ENCODE measurements around the gene TCEA3. TPM values are rescaled to one million over a fixed set of nuclear protein-coding genes. Genes with fewer than 3 reads are reported as not detected.

The TCEA3 gene
- total and polyA plus RNA-seq, 2 donors (not counting 3 experiments of a cell fraction or from before 2014, with no cell fraction given): 1.5 to 3.7 TPM

- H4K20me1 ChIP-seq (replicated peaks; ENCODE audit: control insufficient read depth, extremely low read depth, insufficient read depth, low read length): no peaks in the 10 kb centered on the region
- BruUV-seq (replicated peaks): no TSS peak
- no peak overlapping the region for H3K4me3 ChIP-seq (replicated peaks in 1 of 3; ENCODE audit: insufficient read depth in 1 of 3, low read depth in 1 of 3, low read length in 3 of 3)
- no peak for FAIRE-seq
- intact Hi-C loops (cut with micrococcal nuclease) (no loop called here), dilution Hi-C loops (cut with MboI; ENCODE audit: extremely low pct_ligation_motif_present, low sequenced_read_pairs) (no loop called here)
- ChIA-PET POLR2A (no interaction called here), CTCF (no interaction called here)
- H3K4me2 ChIP-seq (ENCODE audit: insufficient read depth, low read length): no peak overlapping the region
- DNase-seq (ENCODE audit: low read depth, low spot score): no peak
- H3K27me3 ChIP-seq (ENCODE audit: control insufficient read depth in 2 of 2, insufficient read depth in 2 of 2, low read length in 2 of 2): no peaks in the 10 kb centered on the region
- H3K27ac ChIP-seq (ENCODE audit: insufficient read depth, low read depth, low read length): no peak overlapping the region
- no peaks in the 10 kb centered on the region for H3K9me3 ChIP-seq (replicated peaks; ENCODE audit: control insufficient read depth, insufficient read depth, low read length)
- no peaks in the 10 kb centered on the region for H3K79me2 ChIP-seq (ENCODE audit: control insufficient read depth, insufficient read depth, low read length)
- H3K4me1 ChIP-seq (ENCODE audit: control insufficient read depth, extremely low read depth, insufficient read depth, low read length): peaks cover 20% of the 10 kb centered on the region
- no peaks in the 10 kb centered on the region for H3K9me1 ChIP-seq (replicated peaks; ENCODE audit: control insufficient read depth, extremely low read depth, insufficient read depth, low read length)
- no peak overlapping the region for H2AFZ ChIP-seq (ENCODE audit: low read depth, low read length)
- H3K36me3 ChIP-seq (ENCODE audit: control insufficient read depth in 2 of 2, extremely low read depth in 1 of 2, insufficient read depth in 2 of 2, low read length in 2 of 2): no peaks in the 10 kb centered on the region
- TF ChIP-seq FOS (IDR thresholded peaks at IDR 0.05; ENCODE audit: borderline replicate concordance, insufficient read depth, low read length): no peak
- TF ChIP-seq GATA2 (IDR thresholded peaks at IDR 0.05; ENCODE audit: insufficient read depth, insufficient read length, low read depth, low read length): no peak
- no peak for TF ChIP-seq MAX (IDR thresholded peaks at IDR 0.05; ENCODE audit: insufficient read depth, insufficient read length)
- H3K9ac ChIP-seq (replicated peaks; ENCODE audit: extremely low read depth, insufficient read depth, low read length): no peak overlapping the region
These were observed 28.7 kb downstream of the TCEA3 start for GRCh38 chr1:23395849-23396248.

GRCh38 chr1:23395154-23395724 lies 29.3 kb downstream of the TCEA3 start:
- Histone ChIP-seq H3K4me2 (ENCODE audit: insufficient read depth, low read length) (no peak overlapping the region), H3K9me3 (replicated peaks; ENCODE audit: control insufficient read depth, insufficient read depth, low read length) (no peaks in the 10 kb centered on the region), H3K9ac (replicated peaks; ENCODE audit: extremely low read depth, insufficient read depth, low read length) (no peak overlapping the region), H3K4me3 (replicated peaks in 1 of 3; ENCODE audit: insufficient read depth in 1 of 3, low read depth in 1 of 3, low read length in 3 of 3) (no peak overlapping the region), H3K4me1 (ENCODE audit: control insufficient read depth, extremely low read depth, insufficient read depth, low read length) (peaks cover 15% of the 10 kb centered on the region), H2AFZ (ENCODE audit: low read depth, low read length) (no peak overlapping the region), H3K79me2 (ENCODE audit: control insufficient read depth, insufficient read depth, low read length) (no peaks in the 10 kb centered on the region), H3K27ac (ENCODE audit: insufficient read depth, low read depth, low read length) (no peak overlapping the region), H3K27me3 (ENCODE audit: control insufficient read depth in 2 of 2, insufficient read depth in 2 of 2, low read length in 2 of 2) (no peaks in the 10 kb centered on the region), H3K36me3 (ENCODE audit: control insufficient read depth in 2 of 2, extremely low read depth in 1 of 2, insufficient read depth in 2 of 2, low read length in 2 of 2) (no peaks in the 10 kb centered on the region), H3K9me1 (replicated peaks; ENCODE audit: control insufficient read depth, extremely low read depth, insufficient read depth, low read length) (no peaks in the 10 kb centered on the region), H4K20me1 (replicated peaks; ENCODE audit: control insufficient read depth, extremely low read depth, insufficient read depth, low read length) (no peaks in the 10 kb centered on the region)
- DNase-seq (ENCODE audit: low read depth, low spot score) (no peak), FAIRE-seq (no peak)
- TF ChIP-seq GATA2 (IDR thresholded peaks at IDR 0.05; ENCODE audit: insufficient read depth, insufficient read length, low read depth, low read length) (no peak), MAX (IDR thresholded peaks at IDR 0.05; ENCODE audit: insufficient read depth, insufficient read length) (no peak), POLR2AphosphoS5 (IDR thresholded peaks at IDR 0.05; ENCODE audit: insufficient read depth, low read depth, low read length) (no peak), MYC (IDR thresholded peaks at IDR 0.05; ENCODE audit: low read depth, low read length) (no peak), FOS (IDR thresholded peaks at IDR 0.05; ENCODE audit: borderline replicate concordance, insufficient read depth, low read length) (no peak), EZH2 (IDR thresholded peaks at IDR 0.05; ENCODE audit: borderline replicate concordance, low read depth, low read length, severe bottlenecking) (no peak), POLR2A (IDR thresholded peaks at IDR 0.05; ENCODE audit: low read depth, low read length) (no peak), CTCF (IDR thresholded peaks at IDR 0.05; ENCODE audit: extremely low read depth in 1 of 2, insufficient read depth in 1 of 2, low read depth in 1 of 2, low read length in 2 of 2) (no peak), JUN (IDR thresholded peaks at IDR 0.05; ENCODE audit: borderline replicate concordance, insufficient read depth, insufficient read length, low read depth) (no peak)
- ChIA-PET CTCF (interaction anchor here (1.3 to 2.4 kb wide), 4 partner anchors 8 to 102 kb away, joined by 3 to 30 read pairs (median 4); partner anchors contain the start of gene HNRNPR), POLR2A (interaction anchor here (0.9 to 1.4 kb wide), 2 partner anchors 8 to 51 kb away, joined by 4 to 5 read pairs; partner anchors contain the start of gene HNRNPR)
- intact Hi-C loops (cut with micrococcal nuclease): no loop called here
- BruUV-seq (replicated peaks): no TSS peak
- dilution Hi-C loops (cut with MboI; ENCODE audit: extremely low pct_ligation_motif_present, low sequenced_read_pairs): no loop called here
